MV-4-11 (cell line): ENCODE measurements around the gene DENND1A.

Source experiments
- DNase-seq: peaks from one replicate; lab custom pipeline; 2025; lab: John Stamatoyannopoulos, UW

Gene DENND1A

GRCh38 chr9:123369296-123369695 is 560.6 kb downstream of the DENND1A start:
- no peak for DNase-seq

GRCh38 chr9:123368536-123369153 is 561.3 kb downstream of the DENND1A start:
- no peak for DNase-seq

- DNase-seq = no peak
Measured at GRCh38 chr9:123368023-123368422, 561.9 kb downstream of the DENND1A start.

GRCh38 chr9:123365881-123366528 is 563.9 kb downstream of the DENND1A start:
- no peak for DNase-seq

GRCh38 chr9:123365287-123365880 is 564.5 kb downstream of the DENND1A start:
- DNase-seq = peak; percentile 9

- DNase-seq = no peak
Measured at GRCh38 chr9:123364241-123364824, 565.6 kb downstream of the DENND1A start.

- no peak for DNase-seq
Measured at GRCh38 chr9:123362856-123363255, 567.1 kb downstream of the DENND1A start.

- no peak for DNase-seq
Measured at GRCh38 chr9:123361731-123362510, 568.0 kb downstream of the DENND1A start.

GRCh38 chr9:123361086-123361730 is 568.7 kb downstream of the DENND1A start:
- DNase-seq = no peak

GRCh38 chr9:123360161-123361085 is 569.5 kb downstream of the DENND1A start:
- peak; percentile 42 for DNase-seq

- no peak for DNase-seq
Measured at GRCh38 chr9:123359546-123359945, 570.4 kb downstream of the DENND1A start.

GRCh38 chr9:123359106-123359505 is 570.8 kb downstream of the DENND1A start:
- DNase-seq = no peak

- no peak for DNase-seq
Measured at GRCh38 chr9:123358181-123358905, 571.6 kb downstream of the DENND1A start.

- no peak for DNase-seq
Measured at GRCh38 chr9:123357743-123358059, 572.2 kb downstream of the DENND1A start.

GRCh38 chr9:123356851-123357742 is 572.8 kb downstream of the DENND1A start:
- DNase-seq = no peak

GRCh38 chr9:123355761-123356431 is 574.0 kb downstream of the DENND1A start, which contains the start of gene CRB2:
Gene CRB2 (plus strand): TSS chr9:123356197. CDS start chr9:123356261, 64 bp downstream.
- no peak for DNase-seq

GRCh38 chr9:123354806-123355508 is 575.0 kb downstream of the DENND1A start:
- no peak for DNase-seq
